Peyer's patch (tissue), 4 donors: ENCODE measurements around the gene TSPAN7. TPM values are rescaled to one million over a fixed set of nuclear protein-coding genes. Genes with fewer than 3 reads are reported as not detected.
A peak's percentile ranks its signal among the peaks of the same experiment; 100 is the strongest.

Source experiments
- DNase-seq, 3 donors: peaks; one replicate each; pipeline ENCODE4 v3.0.0-alpha.2; 2017 to 2019
- H3K27ac ChIP-seq, 4 donors: fragments of 200-600 bp; sonication (generic); one replicate each; pipeline ENCODE4 v1.5.1; 2016 to 2019
- H3K27me3 ChIP-seq, 2 donors: fragments of 200-600 bp; sonication (generic); one replicate each; pipeline ENCODE4 v1.5.1; 2019
- H3K36me3 ChIP-seq, 3 donors: fragments of 200-600 bp; sonication (generic); one replicate each; pipeline ENCODE4 v1.5.1; 2016 to 2019
- H3K4me1 ChIP-seq, 4 donors: fragments of 200-600 bp; sonication (generic); one replicate each; pipeline ENCODE4 v1.5.1; 2016 to 2019
- H3K4me3 ChIP-seq, 4 donors: fragments of 200-600 bp; sonication (generic); 1 replicate in 3 of 4; 2 replicates in 1 of 4; pipeline ENCODE4 v1.5.1; 2016 to 2019; ENCODE audit warnings: mild to moderate bottlenecking in 1 of 4
- H3K9me3 ChIP-seq, 4 donors: fragments of 200-600 bp; sonication (generic); one replicate each; pipeline ENCODE4 v1.5.1; 2016 to 2019; ENCODE audit warnings: mild to moderate bottlenecking in 1 of 4
- POLR2A ChIP-seq, 2 donors: fragments of 450-650 bp; IDR thresholded peaks; one replicate each; pipeline ENCODE4 v1.5.1; 2017; ENCODE audit warnings: antibody characterized with exemption in 2 of 2, mild to moderate bottlenecking in 2 of 2, moderate library complexity in 2 of 2
- total RNA-seq, 4 donors: library from RNA; depleted of rRNA; stranded (reverse); fragments of >200 nt; gene quantifications; one replicate each; pipeline ENCODE4 v1.1.0, GENCODE V29; 2016
- TF ChIP-seq, protein P1 (sequence below), 6 experiments: fragments of 450-650 bp in 4 of 6; fragments of 200-600 bp in 2 of 6; sonication (generic) in 1 of 6; IDR thresholded peaks; one replicate each; pipeline ENCODE4 v1.5.1; 2017 to 2019; ENCODE audit warnings: antibody characterized with exemption in 6 of 6, mild to moderate bottlenecking in 3 of 6, moderate library complexity in 1 of 6

The TSPAN7 gene
- total RNA-seq, 4 donors from 2014 or later, result 13.2 to 74.8 (median 44.1) TPM

DNA sequence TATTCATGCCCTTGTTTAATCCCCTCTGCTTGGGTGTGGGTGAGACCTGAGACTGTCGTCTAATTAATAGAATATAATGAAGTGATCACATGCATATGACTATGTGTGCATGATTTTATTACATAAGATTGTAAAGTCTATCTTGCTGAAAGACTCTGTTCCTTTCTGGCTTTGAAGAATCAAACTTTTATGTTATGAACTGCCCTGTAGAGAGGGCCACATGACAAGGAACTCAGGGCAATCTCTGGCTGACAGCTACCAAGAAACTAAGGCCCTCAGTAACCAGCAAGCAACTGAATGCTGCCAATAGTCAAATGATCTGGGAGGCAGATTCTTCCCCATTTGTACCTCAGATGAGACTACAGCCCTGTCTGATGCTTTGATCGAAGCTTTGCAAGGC lies 13.5 kb downstream of the TSPAN7 start:
- Histone ChIP-seq H3K4me3 (no peak overlapping the region), H3K27me3 (no peaks in the 10 kb centered on the region), H3K27ac (peak overlapping the region in 2 of 4 donors; percentile 62 to 65), H3K36me3 (no peaks in the 10 kb centered on the region), H3K9me3 (no peaks in the 10 kb centered on the region), H3K4me1 (no peaks in the 10 kb centered on the region)
- TF ChIP-seq, protein P1, sequence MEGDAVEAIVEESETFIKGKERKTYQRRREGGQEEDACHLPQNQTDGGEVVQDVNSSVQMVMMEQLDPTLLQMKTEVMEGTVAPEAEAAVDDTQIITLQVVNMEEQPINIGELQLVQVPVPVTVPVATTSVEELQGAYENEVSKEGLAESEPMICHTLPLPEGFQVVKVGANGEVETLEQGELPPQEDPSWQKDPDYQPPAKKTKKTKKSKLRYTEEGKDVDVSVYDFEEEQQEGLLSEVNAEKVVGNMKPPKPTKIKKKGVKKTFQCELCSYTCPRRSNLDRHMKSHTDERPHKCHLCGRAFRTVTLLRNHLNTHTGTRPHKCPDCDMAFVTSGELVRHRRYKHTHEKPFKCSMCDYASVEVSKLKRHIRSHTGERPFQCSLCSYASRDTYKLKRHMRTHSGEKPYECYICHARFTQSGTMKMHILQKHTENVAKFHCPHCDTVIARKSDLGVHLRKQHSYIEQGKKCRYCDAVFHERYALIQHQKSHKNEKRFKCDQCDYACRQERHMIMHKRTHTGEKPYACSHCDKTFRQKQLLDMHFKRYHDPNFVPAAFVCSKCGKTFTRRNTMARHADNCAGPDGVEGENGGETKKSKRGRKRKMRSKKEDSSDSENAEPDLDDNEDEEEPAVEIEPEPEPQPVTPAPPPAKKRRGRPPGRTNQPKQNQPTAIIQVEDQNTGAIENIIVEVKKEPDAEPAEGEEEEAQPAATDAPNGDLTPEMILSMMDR (IDR thresholded peaks at IDR 0.05), result no peak
- TF ChIP-seq POLR2A (IDR thresholded peaks at IDR 0.05), result no peak
- DNase-seq, result no peak

DNA sequence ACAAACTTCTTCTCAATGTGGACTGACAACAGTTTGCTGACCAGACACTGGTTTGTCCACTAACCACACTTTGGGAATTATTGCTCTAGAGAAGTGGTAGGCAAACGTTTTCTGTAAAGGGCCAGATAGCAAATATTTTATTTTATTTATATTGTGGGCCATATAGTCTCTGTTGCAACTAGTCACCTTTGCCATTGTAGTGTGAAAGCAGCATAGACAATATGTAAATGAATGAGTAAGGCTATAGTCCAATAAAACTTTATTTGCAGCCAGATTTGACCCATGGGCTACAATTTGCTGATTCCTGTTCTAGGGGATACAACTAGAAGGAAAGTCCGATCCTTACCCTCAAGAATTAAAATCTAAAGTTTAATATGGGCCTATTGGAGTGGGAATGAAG lies 14.5 kb downstream of the TSPAN7 start:
- H3K27me3 ChIP-seq, result no peaks in the 10 kb centered on the region
- peak overlapping the region in 1 of 4 donors; percentile 65 for H3K27ac ChIP-seq
- no peaks in the 10 kb centered on the region for H3K36me3 ChIP-seq
- no peaks in the 10 kb centered on the region for H3K9me3 ChIP-seq
- no peak overlapping the region for H3K4me3 ChIP-seq
- TF ChIP-seq, protein P1 (IDR thresholded peaks at IDR 0.05), result no peak
- TF ChIP-seq POLR2A (IDR thresholded peaks at IDR 0.05), result no peak
- DNase-seq, result no peak
- H3K4me1 ChIP-seq, result no peaks in the 10 kb centered on the region

DNA sequence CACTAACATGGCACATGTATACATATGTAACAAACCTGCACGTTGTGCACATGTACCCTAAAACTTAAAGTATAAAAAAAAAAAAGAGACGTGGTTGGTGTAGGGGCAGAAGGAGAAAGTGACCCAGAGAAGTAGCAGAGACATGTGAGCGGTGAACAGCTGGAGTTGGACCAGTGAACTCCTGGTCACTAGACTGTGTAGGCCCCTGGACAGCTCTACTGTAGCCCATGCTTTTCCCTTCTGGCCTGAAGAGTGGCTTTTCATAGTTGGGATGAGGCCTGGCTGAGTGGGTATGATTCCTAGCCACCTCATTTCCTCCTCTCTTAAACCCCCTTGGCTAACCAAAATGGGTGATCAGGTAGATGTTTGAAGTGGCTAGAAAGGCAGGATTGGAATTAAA lies 16.4 kb downstream of the TSPAN7 start:
- DNase-seq, result no peak
- Histone ChIP-seq H3K36me3 (no peaks in the 10 kb centered on the region), H3K27ac (peak overlapping the region in 2 of 4 donors; percentile 53 to 58), H3K4me3 (no peak overlapping the region), H3K9me3 (no peaks in the 10 kb centered on the region), H3K27me3 (no peaks in the 10 kb centered on the region), H3K4me1 (no peaks in the 10 kb centered on the region)
- TF ChIP-seq POLR2A (IDR thresholded peaks at IDR 0.05), result no peak
- TF ChIP-seq, protein P1 (IDR thresholded peaks at IDR 0.05), result no peak

DNA sequence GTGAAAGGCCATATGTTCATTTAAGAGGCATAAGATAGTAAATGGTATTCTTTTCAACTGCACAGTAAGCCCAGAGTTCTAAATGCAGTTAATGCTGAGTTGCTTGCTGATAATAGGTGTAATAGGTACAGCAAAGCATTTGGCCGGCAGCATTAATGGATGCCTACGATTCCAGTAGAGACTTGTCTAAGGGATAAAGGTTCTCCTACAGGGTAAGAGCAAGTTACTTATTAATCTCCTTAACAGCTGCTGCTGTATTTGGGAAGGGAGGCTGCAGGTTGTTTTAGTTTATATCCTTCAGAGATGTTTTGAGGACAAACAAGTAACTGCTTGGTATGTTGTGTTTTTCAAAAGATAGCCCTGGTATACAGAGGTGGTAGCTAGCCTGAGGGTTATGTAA lies 16.8 kb downstream of the TSPAN7 start:
- H3K4me3 ChIP-seq, result no peak overlapping the region
- no peaks in the 10 kb centered on the region for H3K36me3 ChIP-seq
- peak overlapping the region in 2 of 4 donors; percentile 53 to 58 for H3K27ac ChIP-seq

DNA sequence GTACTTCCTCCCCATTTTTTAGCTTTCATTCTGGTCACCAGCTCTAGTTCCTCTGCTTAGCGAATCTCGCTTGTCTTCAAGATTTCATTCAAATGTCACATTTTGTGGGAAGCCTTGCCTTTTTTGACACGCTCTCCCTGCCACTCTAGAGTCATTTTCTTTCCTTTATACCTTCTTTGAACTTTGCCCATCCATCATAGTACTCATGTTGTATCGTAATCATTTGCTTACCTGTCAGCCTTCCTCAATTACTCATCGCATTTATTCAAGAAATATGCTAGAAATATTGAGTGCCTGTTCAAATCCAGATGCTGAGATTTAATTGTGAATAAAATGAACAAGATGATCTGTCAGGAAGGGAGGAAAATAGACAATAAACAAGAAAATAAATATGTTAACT lies 21.8 kb downstream of the TSPAN7 start:
- no peaks in the 10 kb centered on the region for H3K27me3 ChIP-seq
- H3K9me3 ChIP-seq, result no peaks in the 10 kb centered on the region
- no peak for DNase-seq
- H3K27ac ChIP-seq, result peak overlapping the region in 1 of 4 donors; percentile 9
- TF ChIP-seq, protein P1 (IDR thresholded peaks at IDR 0.05), result no peak
- no peak for TF ChIP-seq POLR2A (IDR thresholded peaks at IDR 0.05)
- H3K4me1 ChIP-seq, result no peaks in the 10 kb centered on the region
- no peaks in the 10 kb centered on the region for H3K36me3 ChIP-seq
- no peak overlapping the region for H3K4me3 ChIP-seq

More for the DNA sequence above, 16.8 kb downstream of the TSPAN7 start:
- Histone ChIP-seq H3K9me3 (no peaks in the 10 kb centered on the region), H3K27me3 (no peaks in the 10 kb centered on the region), H3K4me1 (no peaks in the 10 kb centered on the region)
- no peak for DNase-seq
- TF ChIP-seq, protein P1 (IDR thresholded peaks at IDR 0.05), result no peak
- TF ChIP-seq POLR2A (IDR thresholded peaks at IDR 0.05), result no peak

DNA sequence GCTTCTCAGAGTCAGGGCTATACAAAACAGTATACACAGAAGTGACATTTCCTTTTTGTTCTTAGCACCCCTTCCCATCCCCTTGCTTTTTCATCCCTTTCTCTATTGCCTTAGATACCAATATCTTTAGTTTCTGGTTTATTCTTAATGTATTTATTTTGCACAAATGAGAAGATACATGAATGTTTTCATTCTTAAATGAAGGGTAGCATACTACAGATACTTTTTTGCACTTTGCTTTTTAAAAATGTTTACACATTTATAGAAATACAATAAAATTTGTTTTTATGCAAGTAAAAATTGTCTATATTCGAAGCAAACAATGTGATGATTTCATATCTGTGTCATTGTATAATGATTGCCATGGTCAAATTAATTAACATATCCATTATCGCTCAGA lies 33.1 kb downstream of the TSPAN7 start:
- DNase-seq, result no peak
- H3K4me1 ChIP-seq, result no peaks in the 10 kb centered on the region
- no peaks in the 10 kb centered on the region for H3K9me3 ChIP-seq
- no peaks in the 10 kb centered on the region for H3K36me3 ChIP-seq
- TF ChIP-seq POLR2A (IDR thresholded peaks at IDR 0.05), result no peak
- TF ChIP-seq, protein P1 (IDR thresholded peaks at IDR 0.05), result no peak
- H3K27me3 ChIP-seq, result no peaks in the 10 kb centered on the region
- no peak overlapping the region for H3K27ac ChIP-seq
- H3K4me3 ChIP-seq, result no peak overlapping the region
